ENCODE data around the gene SETX.
"Not testable (repeated sequence)": the region's sequence is repeated elsewhere in the genome, so short reads cannot be mapped to it uniquely, and the experiment has no call there.

The SETX gene

GRCh38 chr9:132354637-132355355 is at the start of gene SETX:
SETX (minus strand) TSS chr9:132354986; CDS start chr9:132349428, 5,558 bp downstream.
- peak; percentile 91 for DNase-seq

- DNase-seq, result peak; percentile 72
Measured at GRCh38 chr9:132404228-132404881, 49.6 kb upstream of the SETX start.

- DNase-seq, result no peak
Measured at GRCh38 chr9:132401824-132402223, 47.0 kb upstream of the SETX start.

GRCh38 chr9:132395560-132395959 is 40.8 kb upstream of the SETX start:
- no peak for DNase-seq

GRCh38 chr9:132391449-132391848 is 36.7 kb upstream of the SETX start:
- no peak for DNase-seq

- no peak for DNase-seq
Measured at GRCh38 chr9:132390966-132391365, 36.2 kb upstream of the SETX start.

GRCh38 chr9:132387133-132387532 is 32.3 kb upstream of the SETX start:
- DNase-seq, result no peak

GRCh38 chr9:132384376-132384775 is 29.6 kb upstream of the SETX start:
- no peak for DNase-seq

GRCh38 chr9:132383462-132383883 is 28.7 kb upstream of the SETX start:
- no peak for DNase-seq

- DNase-seq, result no peak
Measured at GRCh38 chr9:132381966-132382541, 27.3 kb upstream of the SETX start.

- not testable (repeated sequence) for DNase-seq
Measured at GRCh38 chr9:132378416-132378815, 23.6 kb upstream of the SETX start.

GRCh38 chr9:132377769-132378168 is 23.0 kb upstream of the SETX start:
- DNase-seq, result not testable (repeated sequence)

- DNase-seq, result peak; percentile 80
Measured at GRCh38 chr9:132372177-132373095, 17.6 kb upstream of the SETX start.

- no peak for DNase-seq
Measured at GRCh38 chr9:132370592-132370991, 15.8 kb upstream of the SETX start.

- DNase-seq, result no peak
Measured at GRCh38 chr9:132369421-132369820, 14.6 kb upstream of the SETX start.

- DNase-seq, result no peak
Measured at GRCh38 chr9:132367613-132368313, 13.0 kb upstream of the SETX start.

GRCh38 chr9:132366481-132366880 is 11.7 kb upstream of the SETX start:
- no peak for DNase-seq

GRCh38 chr9:132365986-132366385 is 11.2 kb upstream of the SETX start:
- DNase-seq, result no peak

GRCh38 chr9:132364068-132364467 is 9.3 kb upstream of the SETX start:
- no peak for DNase-seq

GRCh38 chr9:132357764-132358163 is 3.0 kb upstream of the SETX start:
- no peak for DNase-seq

- no peak for DNase-seq
Measured at GRCh38 chr9:132356324-132356924, 1.6 kb upstream of the SETX start.

All from GF-D8 (cell line).